Measurements from ENCODE around the gene ASAP2.

The ASAP2 gene

DNA sequence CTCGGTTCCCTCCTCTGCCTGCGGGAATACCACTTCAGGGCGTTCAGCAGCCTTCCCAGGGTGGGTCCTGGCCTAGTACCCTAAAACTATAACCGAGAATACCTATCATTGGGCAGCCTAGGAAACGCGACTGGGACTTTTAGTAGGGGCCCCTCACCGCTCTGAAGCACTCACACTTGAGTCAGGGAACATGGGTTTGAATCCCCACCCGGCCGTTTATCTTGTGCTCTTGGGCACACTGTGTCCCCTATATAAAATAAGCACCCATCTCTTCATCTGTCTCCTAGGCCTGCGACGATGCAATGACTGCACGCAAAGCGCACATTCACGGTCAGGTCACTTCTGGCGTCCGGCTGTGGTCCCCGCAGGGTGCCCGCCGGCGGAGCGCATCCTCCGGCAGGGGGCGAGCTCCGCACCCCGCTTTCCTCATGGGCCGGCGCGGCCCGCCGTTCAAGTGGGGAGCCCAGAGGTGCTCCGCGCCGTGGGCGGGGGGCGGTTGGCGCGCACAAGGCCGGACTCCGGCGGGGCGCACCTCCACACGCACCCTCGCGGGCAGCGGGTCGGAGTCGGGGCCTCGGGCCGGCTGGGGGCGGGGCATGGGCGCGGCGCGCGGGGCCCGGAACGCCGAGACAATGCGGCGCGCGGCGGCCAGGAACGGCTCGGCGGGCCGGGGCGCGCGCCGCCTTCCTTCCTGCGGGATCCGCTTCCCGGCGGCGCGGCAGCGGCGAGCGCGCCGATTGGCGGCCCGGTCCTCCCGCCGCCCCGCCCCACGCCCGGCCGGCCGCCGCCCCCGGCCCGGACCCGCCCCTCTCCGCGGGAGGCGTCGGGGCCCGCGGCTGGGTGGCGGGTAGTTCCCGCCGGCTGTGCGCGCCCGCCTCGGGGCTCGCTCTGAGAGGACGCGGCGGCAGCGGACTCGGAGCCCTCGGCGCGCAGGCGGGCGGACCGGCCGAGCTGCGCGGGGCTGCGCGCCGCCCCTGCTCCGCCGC is at the start of gene ASAP2:
Gene ASAP2, plus strand, starts transcription at position 850 of the 986 bp plus-strand sequence. CDS start 293 bp downstream, outside the sequence.
- DNase-seq: peak; percentile 21

DNA sequence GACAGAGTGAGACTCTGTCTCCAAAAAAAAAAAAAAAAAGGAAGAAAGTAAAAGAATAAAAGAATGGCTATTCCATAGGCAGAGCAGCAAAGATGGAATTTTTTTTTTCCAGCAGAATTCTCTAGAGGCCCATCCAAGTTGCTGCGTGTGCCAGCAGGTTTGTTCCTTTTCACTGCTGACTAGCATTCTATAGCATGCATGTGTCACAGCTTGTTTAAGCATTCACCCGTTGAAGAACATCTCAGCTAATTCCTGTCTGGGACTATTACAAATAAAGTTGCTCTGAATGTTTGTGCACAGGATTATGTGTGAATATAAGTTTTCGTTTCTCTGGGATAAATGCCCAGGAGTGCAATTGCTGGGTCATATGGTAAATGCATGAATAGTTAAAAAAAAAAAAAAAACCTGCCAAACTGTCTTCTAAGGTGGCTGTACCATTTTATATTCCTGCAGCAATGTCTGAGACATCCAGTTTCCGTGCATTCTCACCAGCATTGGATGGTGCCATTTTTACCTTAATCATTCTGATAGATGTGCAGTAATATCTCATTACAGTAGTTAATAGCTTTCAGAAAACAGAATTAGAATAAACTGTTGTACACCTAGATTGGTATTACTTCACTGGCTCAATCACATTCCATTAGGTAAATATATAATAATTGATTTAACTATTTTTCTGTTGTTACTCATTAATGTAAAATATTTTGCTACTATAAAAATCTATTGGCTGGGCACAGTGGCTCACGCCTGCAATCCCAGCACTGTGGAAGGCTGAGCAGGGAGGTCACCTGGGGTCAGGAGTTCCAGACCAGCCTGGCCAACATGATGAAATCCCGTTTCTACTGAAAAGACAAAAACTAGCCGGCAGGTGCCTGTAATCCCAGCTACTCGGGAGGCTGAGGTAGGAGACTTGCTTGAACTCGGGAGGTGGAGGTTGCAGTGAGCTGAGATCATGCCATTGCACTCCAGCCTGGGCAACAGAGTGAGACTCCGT is 47.5 kb upstream of the ASAP2 start:
- no peak for DNase-seq

DNA sequence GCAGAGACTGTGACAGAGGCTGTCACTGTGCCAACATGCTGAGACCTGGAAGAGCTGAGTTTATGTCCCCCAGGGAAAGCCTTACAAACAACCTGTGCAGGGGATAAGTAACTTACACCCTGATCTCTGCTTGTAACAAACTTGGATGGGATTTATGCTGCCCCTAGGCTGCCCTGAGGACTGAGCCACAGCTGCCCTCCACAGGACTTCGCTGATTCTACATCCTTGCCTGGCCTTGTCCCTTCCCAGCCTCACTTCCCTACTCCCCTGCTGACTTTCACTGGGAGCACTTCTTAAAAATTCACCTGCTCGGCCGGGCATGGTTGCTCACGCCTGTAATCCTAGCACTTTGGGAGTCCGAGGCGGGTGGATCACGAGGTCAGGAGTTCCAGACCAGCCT is 45.9 kb upstream of the ASAP2 start:
- no peak for DNase-seq

DNA sequence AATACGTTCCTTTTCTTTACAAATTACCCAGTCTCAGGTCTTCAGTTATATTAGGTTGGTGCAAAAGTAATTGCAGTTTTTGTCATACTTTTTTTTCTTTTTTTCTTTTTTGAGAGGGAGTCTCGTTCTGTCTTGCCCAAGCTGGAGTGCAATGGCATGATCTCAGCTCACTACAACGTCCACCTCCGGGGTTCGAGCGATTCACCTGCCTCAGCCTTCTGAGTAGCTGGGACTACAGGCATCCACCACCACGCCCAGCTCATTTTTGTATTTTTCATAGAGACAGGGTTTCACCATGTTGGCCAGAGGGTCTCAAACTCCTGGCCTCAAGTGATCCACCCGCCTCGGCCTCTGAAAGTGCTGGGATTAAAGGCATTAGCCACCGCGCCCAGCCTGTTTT is 43.8 kb upstream of the ASAP2 start:
- no peak for DNase-seq

DNA sequence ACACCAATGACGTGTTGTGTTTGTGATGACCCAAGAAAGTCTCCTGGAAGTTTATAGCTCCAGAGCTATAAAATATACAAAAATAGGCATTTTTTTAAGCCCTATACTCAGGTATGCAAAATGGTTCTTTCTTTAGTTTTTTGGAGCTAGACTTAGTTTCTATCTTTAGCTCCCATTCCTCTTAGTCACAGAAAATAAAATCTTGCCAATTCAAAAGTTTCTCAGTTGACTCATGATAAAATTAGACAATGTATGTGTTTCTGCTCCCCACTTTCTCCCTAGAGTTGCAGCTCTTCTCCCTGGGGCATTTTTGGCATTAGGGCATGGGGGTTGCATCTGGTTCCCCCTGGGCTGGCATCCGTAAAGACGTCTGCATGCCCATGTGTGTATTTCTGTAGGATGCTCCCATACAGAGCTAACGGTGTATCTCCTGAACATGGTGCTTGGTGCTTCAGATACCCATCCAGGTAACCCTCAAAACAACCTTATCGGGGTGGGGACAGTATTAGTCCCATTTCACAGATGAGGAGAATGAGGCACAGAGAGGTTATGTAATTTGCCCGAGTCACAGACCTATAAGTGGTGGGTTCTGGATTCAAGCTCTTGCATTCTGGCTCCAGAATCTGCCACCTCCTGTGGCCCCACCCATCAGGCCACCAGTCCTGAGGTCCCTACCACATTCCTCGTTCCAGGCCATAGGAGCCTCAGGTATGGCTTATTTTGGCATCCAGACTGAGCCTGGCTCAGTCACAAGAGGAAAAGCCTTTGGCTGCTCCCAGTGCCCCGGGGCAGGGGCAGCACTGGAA is 43.1 kb upstream of the ASAP2 start:
- no peak for DNase-seq

DNA sequence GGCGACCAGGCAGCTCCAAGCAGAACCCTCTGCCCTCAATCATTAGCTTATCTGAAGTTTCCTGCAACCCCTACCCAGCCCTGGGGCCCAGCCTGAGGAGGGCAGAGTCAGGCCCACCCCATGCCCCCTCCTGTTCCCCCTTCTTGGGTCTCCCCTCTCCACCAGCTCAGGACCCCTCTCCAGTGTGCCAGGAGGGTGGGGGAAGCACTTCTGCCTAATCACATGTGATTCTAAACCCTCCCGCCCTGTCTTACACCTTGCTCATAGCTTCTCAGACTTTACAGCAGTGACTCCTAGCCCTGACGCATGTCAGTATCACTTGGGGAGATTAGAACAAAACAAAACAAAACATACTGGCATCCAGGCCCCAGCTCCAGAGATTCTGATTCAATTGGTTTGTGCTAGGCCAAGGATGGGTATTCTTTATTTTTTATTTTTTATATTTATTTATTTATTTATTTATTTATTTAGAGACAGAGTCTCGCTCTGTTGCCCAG is 42.5 kb upstream of the ASAP2 start:
- DNase-seq: no peak

DNA sequence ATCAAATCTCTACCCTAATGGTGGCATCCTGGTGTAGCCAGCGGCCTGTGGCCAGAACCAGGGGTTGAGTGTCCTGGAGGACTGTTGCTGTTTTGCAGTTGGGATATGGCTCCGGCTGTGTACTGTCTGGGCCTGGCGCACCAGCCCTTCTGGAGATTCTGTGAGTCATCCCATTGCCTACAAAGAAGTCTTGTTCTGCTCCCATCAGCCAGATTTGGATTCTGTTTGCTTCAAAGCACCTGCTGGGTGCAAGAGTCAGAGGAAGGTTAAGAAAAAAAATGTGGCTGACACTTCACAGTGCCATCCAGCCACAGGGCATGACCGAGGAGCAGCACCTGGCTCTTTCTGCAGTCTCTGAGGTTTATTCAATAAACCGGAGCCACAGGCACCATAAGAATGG is 41.0 kb upstream of the ASAP2 start:
- DNase-seq: no peak

DNA sequence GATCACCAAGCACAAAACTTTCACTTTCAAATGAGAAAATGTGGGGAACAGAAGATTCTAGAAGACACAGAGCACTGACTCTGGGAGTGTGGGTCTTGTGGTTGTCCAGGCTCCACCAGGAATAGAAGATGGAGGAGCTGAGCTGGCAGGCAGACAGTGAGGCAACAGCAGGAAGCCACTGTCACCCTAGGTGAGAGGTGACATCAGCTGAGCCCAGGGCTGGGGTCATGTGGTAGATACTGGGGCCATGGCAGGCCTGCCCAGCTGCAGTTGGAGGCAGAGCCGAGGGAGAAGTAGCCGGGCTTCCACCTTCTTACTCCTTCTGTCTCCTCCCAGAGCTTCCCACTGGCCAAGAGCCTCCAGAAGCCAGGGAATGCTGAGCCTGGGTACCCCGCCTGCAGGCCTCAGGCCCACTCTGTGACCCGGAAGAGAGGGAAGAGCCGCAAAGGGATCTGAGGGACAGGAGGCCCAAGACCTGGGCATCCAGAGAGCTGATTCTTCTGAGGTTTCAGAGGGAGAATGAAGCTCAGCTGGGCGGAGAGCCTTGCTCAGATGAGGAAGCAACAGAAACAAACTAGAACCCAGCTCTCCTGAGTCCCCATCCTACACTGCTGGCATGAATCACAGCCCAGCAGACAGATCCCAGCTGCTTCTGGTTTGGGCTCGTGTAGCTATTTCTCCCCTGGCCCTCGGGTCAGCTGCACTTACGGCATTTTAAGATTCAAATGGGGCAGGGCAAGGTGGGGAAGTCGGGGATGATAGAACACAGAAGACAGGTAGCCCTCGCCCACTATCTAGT is 39.8 kb upstream of the ASAP2 start:
- DNase-seq: no peak

DNA sequence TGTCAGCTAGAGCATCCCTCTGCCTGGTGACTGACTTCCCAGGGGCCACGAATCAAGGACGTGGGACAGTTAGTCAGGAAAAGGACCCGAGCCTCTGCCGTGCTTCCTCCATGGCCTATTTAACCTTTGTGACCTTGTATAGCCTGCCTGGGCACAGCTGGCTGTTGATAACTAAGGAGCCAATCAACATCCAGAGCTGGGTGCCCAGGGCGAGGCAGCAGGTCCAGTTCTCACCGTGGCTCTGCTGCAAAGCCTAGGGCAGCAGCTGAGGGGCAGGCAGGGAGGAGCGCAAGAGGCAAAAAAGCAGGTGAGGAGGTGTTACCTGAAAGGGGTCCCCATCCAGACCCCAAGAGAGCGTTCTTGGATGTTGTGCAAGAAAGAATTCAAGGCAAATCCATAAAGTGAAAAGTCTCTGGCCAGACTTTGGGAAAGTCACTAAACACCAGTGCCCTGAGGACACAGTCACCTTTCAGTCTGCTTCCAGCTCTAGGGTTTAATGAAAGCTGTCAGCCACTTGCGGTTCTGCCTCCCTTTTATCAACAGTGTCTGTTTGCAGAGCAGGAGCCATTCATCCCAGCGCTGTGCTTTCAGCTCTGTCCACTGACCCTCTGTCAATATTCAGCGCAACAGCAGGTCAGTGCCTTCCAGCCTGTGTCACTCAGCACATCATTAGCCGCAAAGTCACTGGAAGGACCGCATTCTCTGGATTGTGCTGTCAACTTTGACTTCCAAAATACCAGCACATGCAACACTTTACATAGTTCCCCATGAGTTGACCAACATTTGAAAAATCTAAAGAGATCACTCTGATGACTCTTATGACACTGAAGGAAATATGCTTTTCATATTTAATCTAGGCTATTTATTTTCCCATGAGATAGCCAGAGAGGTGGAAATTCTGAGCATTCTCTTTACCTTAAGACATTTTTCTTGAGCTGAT is 38.6 kb upstream of the ASAP2 start:
- no peak for DNase-seq

DNA sequence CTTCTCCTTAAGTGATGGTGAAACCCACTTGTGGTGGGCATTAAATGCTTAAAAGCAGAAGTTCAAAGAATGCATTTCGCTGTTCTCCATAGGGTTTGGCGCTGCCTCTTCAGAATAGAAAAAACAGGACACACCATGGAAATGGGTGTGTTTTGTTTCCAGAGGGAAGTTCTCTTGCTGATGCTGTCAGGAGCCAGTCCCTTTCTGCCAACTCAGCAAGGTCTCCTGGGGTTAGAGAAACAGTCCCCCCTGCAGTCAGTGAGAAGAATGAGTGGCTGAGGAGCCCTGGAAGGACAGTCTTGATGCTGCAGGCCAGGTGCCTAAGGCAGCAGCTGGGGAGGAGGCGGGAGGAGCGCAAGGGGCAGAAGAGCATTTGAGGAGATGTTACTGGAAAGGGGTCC is 37.8 kb upstream of the ASAP2 start:
- DNase-seq: no peak

DNA sequence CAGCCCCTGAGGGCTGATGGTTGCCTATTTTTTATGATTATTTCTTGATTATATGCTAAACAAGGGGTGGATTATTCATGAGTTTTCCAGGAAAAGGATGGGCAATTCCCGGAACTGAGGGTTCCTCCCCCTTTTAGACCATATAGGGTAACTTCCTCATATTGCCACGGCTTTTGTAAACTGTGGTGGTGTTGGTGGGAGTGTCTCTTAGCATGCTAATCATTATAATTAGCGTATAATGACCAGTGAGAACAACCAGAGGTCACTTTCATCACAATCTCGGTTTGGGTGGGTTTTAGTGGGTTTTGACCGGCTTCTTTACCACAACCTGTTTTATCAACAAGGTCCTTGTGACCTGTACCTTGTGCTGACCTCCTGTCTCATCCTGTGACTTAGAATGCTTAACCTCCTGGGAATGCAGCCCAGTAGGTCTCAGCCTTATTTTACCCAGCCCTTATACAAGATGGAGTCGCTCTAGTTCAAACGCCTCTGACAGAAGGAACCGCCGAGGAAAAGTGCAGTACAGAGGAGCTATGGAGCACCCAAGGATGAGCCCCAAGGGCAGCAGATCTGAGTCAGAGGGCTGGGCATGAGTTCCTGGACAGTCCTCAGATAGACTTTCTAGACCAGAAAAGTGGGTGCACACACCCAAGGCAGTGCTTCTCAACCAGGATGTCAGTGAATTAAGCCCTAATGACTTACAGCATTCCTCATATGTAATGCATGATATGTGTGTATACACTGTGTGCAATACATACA is 37.1 kb upstream of the ASAP2 start:
- no peak for DNase-seq

DNA sequence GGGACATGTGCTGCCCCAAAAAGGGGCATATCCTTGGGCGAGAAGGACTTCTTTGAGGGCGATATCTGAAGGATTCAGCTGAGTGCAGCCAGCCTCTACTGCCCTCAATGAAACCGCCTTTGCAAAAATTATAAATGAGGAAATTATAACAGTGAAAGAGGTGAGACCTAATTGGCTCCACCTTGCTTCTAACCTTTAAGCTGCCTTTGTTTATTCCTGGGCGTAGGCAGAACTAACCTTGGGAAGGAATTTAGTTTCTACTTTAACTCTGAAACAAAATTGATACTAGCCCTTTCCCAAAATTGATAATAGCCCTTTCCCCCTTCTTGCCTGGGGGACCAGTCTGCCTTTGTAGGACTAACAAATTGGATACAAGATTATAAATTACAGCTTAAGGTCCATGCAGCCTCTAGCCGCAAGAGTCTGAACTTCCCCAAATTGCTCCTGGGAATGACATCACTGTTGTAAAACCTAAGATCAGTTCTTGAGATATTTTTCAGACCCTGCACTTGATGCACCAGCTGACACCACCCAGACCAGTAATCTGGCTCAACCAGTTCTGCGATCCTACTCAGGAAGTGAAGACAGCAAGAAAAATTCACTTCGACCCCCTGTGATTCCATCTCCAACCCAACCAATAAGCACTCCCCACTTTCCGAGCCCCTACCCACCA is 36.0 kb upstream of the ASAP2 start:
- no peak for DNase-seq

DNA sequence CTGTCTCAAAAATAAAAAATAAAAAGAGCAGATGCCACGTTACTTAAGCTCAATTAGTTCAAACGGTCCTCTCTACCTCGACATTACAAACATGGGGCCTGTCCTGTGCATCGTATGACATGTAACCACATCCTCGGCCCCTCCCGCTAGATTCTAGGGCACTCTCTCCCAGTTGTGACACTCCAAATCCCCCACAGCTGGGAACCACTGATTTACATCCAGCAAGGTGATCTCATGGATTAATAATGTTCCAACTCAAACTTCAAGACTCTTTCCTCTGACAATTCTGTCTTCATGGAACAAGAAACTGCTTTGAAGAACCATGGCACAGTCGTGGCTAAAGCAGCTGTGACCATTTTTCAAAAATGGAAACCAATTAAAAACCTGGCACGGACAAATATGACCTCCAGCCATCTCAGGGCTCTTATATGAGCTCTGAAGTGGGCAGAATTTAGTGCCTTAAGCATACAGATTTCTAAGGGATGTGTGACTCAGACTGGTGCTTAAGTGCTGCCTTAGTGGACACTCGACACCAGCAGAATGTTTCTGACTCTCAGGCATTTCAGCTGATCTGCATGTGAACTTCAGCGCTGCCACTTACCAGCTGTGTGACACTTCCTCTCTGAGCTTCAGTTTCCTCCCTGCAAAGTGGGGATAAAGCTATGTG is 31.7 kb upstream of the ASAP2 start:
- no peak for DNase-seq

DNA sequence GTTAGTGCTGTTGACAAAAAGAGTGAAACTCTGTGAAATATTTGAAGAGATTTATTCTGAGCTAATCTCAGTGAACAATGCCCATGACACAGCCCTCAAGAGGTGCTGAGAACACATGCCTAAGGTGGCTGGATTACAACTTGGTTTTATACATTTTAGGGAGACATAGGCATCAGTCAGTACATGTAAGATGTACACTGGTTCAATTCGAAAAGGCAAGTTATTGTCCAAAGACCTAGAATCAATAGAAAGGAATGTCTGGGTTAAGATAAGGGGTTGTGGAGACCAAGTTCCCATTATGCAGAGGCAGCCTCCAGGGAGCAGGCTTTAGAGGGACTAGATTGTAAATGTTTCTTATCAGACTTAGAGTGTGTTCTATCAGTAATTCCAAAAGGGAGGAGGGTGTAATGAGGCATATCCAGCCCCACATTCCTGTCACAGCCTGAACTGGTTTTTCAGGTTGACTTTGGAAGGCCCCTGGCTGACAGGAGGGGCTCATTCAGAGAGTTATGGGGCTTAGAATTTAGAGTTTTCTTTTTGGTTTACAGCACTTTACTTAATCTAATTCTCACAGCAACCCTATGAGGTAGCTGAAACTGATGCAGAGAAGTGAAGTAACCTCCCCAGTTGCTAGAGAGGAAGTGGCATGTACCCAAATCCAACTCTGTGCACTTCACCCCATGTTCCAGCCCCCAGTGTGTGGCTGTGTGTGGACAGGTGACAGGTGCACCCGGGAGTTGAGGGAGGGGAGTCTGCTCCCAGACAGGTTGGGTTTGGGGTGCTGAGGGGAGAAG is 28.3 kb upstream of the ASAP2 start:
- DNase-seq: no peak

DNA sequence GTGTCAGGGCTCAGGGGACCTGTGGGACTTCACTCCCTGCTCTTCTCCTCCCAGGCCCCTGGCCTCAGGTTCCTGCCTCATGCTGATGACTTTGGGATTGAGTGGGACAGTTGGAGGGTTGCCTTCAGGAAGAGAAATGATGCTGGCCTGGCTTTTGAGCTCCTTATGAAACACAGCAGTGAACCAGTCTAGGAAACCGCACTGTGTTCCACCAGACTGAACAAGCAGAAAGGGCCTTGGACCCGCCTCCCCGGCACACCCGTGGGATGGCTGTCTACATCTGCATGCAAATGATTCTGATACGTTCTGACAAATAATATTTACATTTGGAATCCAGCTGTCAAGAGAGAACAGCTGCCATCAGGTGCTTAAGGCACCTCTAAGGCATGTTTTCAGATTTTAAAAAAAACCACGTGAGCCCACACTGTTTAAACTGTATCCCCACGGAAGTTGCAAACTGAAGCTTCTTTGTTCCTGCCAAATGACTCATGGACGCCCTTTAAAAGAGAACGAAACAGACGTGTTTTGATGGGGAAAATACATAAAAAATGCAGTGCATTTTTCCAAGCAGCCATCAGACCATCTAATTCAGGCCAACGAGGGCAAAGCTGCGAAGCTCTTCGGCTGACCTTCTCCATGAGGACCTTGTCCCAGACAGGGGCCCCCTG is 27.6 kb upstream of the ASAP2 start:
- no peak for DNase-seq

DNA sequence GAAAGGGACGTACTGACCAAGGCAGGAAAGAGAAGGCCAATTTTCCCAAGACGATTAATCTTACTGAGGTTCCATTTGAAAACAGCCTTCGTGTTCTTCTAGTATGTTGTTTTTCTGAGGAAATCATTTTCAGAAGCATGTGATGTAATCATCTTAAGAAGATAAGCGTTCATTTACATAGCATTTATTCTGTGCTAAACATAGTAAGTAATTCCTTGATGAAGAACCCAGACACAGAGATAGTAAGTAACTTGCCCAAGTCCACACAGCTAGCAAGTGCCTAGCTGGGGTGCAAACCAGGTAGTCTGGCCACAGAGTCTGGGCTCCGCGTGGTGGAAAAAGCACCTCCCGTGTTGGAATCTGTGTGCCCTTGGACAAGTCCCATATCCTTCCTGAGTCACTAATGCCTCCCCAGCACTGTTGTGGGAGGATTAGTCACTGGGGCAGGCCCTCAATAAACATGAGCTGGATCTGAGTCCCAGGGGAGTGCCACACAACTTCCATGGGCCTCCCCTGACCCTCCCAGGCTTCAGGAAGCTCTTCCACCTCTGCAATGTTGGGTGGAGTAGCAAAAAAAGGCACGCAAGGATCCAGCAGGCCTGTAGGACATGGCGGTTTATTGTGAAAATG is 26.9 kb upstream of the ASAP2 start:
- no peak for DNase-seq
